Fibroblast of lung (primary cell): ENCODE results near the gene VTA1. TPM values are rescaled to one million over a fixed set of nuclear protein-coding genes. Genes with fewer than 3 reads are reported as not detected.

ENCODE experiments used
- DNase-seq, 2 donors: peaks; one replicate each; pipeline versions ENCODE4 v3.0.0 to v3.0.0-alpha.2; 2010; ENCODE audit warnings: low read depth in 2 of 2
- H2AFZ ChIP-seq: 2 replicates; pipeline ENCODE4 v1.5.1; 2012; ENCODE audit warnings: low read length, control low read depth, inconsistent platforms
- H3K27ac ChIP-seq: 2 replicates; pipeline ENCODE4 v1.5.1; 2011; ENCODE audit warnings: low read length, control low read depth; ENCODE audit not compliant: insufficient read depth
- H3K27me3 ChIP-seq: 2 replicates; pipeline ENCODE4 v1.5.1; 2011; ENCODE audit warnings: mild to moderate bottlenecking, low read length; ENCODE audit not compliant: control insufficient read depth, insufficient read depth
- H3K36me3 ChIP-seq: 2 replicates; pipeline ENCODE4 v1.5.1; 2011; ENCODE audit warnings: low read length; ENCODE audit not compliant: control insufficient read depth, insufficient read depth
- H3K4me1 ChIP-seq: 2 replicates; pipeline ENCODE4 v1.5.1; 2011; ENCODE audit warnings: low read length; ENCODE audit not compliant: control insufficient read depth, insufficient read depth; ENCODE audit errors: extremely low read depth
- H3K4me2 ChIP-seq: 2 replicates; pipeline ENCODE4 v1.5.1; 2011; ENCODE audit warnings: low read length, control low read depth; ENCODE audit not compliant: insufficient read depth; ENCODE audit errors: extremely low read depth
- H3K4me3 ChIP-seq, 4 experiments: fragments of 200-600 bp in 1 of 4; sonication (generic) in 1 of 4; replicated peaks in 1 of 4; 2 replicates each; pipeline ENCODE4 v1.5.1; 2011 to 2016; ENCODE audit warnings: low read length in 4 of 4, low read depth in 3 of 4, mild to moderate bottlenecking in 3 of 4, control low read depth in 2 of 4, inconsistent platforms in 1 of 4, mixed read lengths in 1 of 4; ENCODE audit not compliant: insufficient read depth in 1 of 4; ENCODE audit errors: control extremely low read depth in 1 of 4
- H3K79me2 ChIP-seq: 2 replicates; pipeline ENCODE4 v1.5.1; 2012; ENCODE audit warnings: mild to moderate bottlenecking, low read length, inconsistent platforms; ENCODE audit not compliant: control insufficient read depth, insufficient read depth
- H3K9ac ChIP-seq: 2 replicates; pipeline ENCODE4 v1.5.1; 2011; ENCODE audit warnings: mild to moderate bottlenecking, low read length, control low read depth; ENCODE audit not compliant: insufficient read depth
- H3K9me3 ChIP-seq: 2 replicates; pipeline ENCODE4 v1.5.1; 2012; ENCODE audit warnings: low read depth, low read length; ENCODE audit not compliant: control insufficient read depth, insufficient read depth
- H4K20me1 ChIP-seq: 2 replicates; pipeline ENCODE4 v1.5.1; 2011; ENCODE audit warnings: low read length; ENCODE audit not compliant: control insufficient read depth, insufficient read depth; ENCODE audit errors: extremely low read depth
- EZH2 ChIP-seq: IDR thresholded peaks from 2 replicates; pipeline ENCODE4 v1.5.1; 2012; ENCODE audit warnings: low read length, control low read depth, mild to moderate bottlenecking; ENCODE audit errors: missing control alignments
- polyA plus RNA-seq, 2 donors: library from polyadenylated mRNA; depleted of rRNA in 1 of 2; stranded (reverse) in 1 of 2; unstranded in 1 of 2; fragments of >200 nt; gene quantifications; 2 replicates each; pipeline ENCODE4 v1.2.1, GENCODE V29; 2011 to 2012; ENCODE audit warnings: missing spikeins in 1 of 2
- total RNA-seq: library from RNA; depleted of rRNA; stranded (reverse); fragments of >200 nt; gene quantifications from 2 replicates; pipeline ENCODE4 v1.2.1, GENCODE V29; 2014
- TF ChIP-seq, protein P1 (sequence below), 2 donors: IDR thresholded peaks in 1 of 2; conservative IDR thresholded peaks in 1 of 2; 1 replicate in 1 of 2; 2 replicates in 1 of 2; pipeline ENCODE4 v1.5.1; 2011 to 2012; ENCODE audit warnings: low read length in 2 of 2, control low read depth in 1 of 2, inconsistent platforms in 1 of 2, low read depth in 1 of 2, mild to moderate bottlenecking in 1 of 2

The VTA1 gene
- total and polyA plus RNA-seq, 2 donors (not counting 1 experiment from before 2014, with no cell fraction given), result 26.3 to 99.3 TPM

- no peaks in the 10 kb centered on the region for H4K20me1 ChIP-seq
- no peaks in the 10 kb centered on the region for H3K36me3 ChIP-seq
- H3K79me2 ChIP-seq, result no peaks in the 10 kb centered on the region
- no peak overlapping the region for H3K9ac ChIP-seq
- no peak overlapping the region for H3K4me2 ChIP-seq
- no peaks in the 10 kb centered on the region for H3K27me3 ChIP-seq
- H3K9me3 ChIP-seq, result no peaks in the 10 kb centered on the region
- no peak overlapping the region for H3K4me3 ChIP-seq
- H3K27ac ChIP-seq, result no peak overlapping the region
- no peak for DNase-seq
- H3K4me1 ChIP-seq, result no peaks in the 10 kb centered on the region
- no peak overlapping the region for H2AFZ ChIP-seq
- no peak for TF ChIP-seq EZH2
- TF ChIP-seq, protein P1, sequence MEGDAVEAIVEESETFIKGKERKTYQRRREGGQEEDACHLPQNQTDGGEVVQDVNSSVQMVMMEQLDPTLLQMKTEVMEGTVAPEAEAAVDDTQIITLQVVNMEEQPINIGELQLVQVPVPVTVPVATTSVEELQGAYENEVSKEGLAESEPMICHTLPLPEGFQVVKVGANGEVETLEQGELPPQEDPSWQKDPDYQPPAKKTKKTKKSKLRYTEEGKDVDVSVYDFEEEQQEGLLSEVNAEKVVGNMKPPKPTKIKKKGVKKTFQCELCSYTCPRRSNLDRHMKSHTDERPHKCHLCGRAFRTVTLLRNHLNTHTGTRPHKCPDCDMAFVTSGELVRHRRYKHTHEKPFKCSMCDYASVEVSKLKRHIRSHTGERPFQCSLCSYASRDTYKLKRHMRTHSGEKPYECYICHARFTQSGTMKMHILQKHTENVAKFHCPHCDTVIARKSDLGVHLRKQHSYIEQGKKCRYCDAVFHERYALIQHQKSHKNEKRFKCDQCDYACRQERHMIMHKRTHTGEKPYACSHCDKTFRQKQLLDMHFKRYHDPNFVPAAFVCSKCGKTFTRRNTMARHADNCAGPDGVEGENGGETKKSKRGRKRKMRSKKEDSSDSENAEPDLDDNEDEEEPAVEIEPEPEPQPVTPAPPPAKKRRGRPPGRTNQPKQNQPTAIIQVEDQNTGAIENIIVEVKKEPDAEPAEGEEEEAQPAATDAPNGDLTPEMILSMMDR (conservative IDR thresholded peaks at IDR 0.05 in 1 of 2, IDR thresholded peaks at IDR 0.05 in 1 of 2; ENCODE audit: low read depth in 1 of 2, low read length in 2 of 2), result no peak
These were observed 99.9 kb downstream of the VTA1 start for GRCh38 chr6:142246960-142247359.

GRCh38 chr6:142249266-142249665 lies 102.2 kb downstream of the VTA1 start:
- Histone ChIP-seq H3K36me3 (no peaks in the 10 kb centered on the region), H2AFZ (no peak overlapping the region), H3K9me3 (no peaks in the 10 kb centered on the region), H3K79me2 (no peaks in the 10 kb centered on the region), H3K4me1 (no peaks in the 10 kb centered on the region), H3K9ac (no peak overlapping the region), H3K27me3 (no peaks in the 10 kb centered on the region), H3K4me2 (no peak overlapping the region), H3K4me3 (no peak overlapping the region), H3K27ac (no peak overlapping the region), H4K20me1 (no peaks in the 10 kb centered on the region)
- DNase-seq, result no peak
- no peak for TF ChIP-seq EZH2
- TF ChIP-seq, protein P1 (conservative IDR thresholded peaks at IDR 0.05 in 1 of 2, IDR thresholded peaks at IDR 0.05 in 1 of 2; ENCODE audit: low read depth in 1 of 2, low read length in 2 of 2), result no peak

DNA sequence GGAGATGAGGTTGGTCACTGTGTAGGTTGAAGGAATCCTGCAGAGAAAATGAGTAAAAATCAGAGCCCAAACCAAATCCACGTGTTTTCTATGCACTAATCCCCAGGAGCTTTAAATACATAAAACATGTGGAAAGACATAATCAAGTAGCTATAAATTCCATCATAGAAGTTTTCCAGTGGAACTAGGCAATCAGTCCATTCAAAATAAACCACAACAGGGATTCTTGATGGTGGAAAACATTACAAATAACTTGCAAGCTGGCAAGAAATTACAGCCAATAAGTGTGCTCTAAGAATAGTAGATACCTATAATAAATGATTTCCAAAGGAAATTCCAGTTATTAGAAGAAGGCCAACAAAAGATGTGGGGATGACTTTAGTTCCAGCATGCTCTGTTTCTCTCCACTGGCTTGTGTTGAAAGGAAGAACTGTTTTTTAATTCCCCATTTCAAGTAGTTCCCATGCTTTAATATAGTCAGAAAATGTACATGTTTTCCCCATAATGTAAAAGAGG lies 104.9 kb downstream of the VTA1 start:
- Histone ChIP-seq H3K4me1 (no peaks in the 10 kb centered on the region), H3K79me2 (no peaks in the 10 kb centered on the region), H4K20me1 (no peaks in the 10 kb centered on the region), H3K36me3 (no peaks in the 10 kb centered on the region), H3K9ac (no peak overlapping the region), H2AFZ (no peak overlapping the region), H3K27me3 (no peaks in the 10 kb centered on the region), H3K4me2 (no peak overlapping the region), H3K27ac (no peak overlapping the region), H3K9me3 (no peaks in the 10 kb centered on the region), H3K4me3 (no peak overlapping the region)
- TF ChIP-seq, protein P1 (conservative IDR thresholded peaks at IDR 0.05 in 1 of 2, IDR thresholded peaks at IDR 0.05 in 1 of 2; ENCODE audit: low read depth in 1 of 2, low read length in 2 of 2), result no peak
- TF ChIP-seq EZH2, result no peak
- no peak for DNase-seq
